Measurements from ENCODE around the gene PLIN4.

Gene PLIN4

GRCh38 chr19:4505570-4506448, 12.5 kb downstream of the PLIN4 start:
- DNase-seq = no peak

GRCh38 chr19:4504891-4505569, 13.3 kb downstream of the PLIN4 start:
- no peak for DNase-seq

DNA sequence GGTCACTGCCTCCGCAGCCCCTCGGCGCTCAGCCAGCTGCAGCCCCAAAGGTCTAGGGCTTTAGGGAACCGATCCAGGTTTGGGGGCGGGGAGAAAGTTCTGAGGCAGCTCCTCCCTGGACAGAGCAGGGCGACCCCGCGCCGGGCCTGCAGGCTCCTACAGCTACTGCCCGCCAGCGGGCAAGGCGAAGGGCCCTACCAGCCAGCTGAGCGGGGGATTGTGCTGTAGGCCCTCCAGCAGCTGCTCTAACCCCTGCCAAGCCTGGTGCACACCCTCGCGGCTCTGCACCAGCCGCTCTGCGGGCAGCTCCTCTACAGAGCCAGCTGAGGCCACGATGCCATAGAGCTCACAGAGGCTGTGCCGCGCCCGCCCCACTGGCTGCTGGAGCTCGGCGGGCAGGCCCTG, 14.0 kb downstream of the PLIN4 start:
- no peak for DNase-seq

GRCh38 chr19:4503825-4504170, 14.5 kb downstream of the PLIN4 start:
- no peak for DNase-seq

GRCh38 chr19:4503132-4503824, 15.0 kb downstream of the PLIN4 start:
- no peak for DNase-seq

- DNase-seq = no peak
Measured at GRCh38 chr19:4502282-4503131, 15.8 kb downstream of the PLIN4 start.

DNA sequence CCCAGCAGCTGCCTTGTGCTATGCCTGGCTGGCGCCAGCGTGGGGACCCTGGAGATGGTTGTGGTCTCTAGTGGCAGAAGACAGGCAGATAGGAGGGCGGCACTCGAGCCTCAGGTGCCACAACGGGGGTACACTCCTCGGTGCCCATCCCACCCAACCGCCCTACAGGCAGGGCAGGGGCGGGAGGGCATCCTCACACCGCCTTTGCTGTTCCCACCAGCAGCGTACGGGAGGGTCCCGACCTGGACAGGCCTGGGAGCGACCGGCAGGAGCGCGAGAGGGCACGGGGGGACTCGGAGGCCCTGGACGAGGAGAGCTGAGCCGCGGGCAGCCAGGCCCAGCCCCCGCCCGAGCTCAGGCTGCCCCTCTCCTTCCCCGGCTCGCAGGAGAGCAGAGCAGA, 16.6 kb downstream of the PLIN4 start:
- no peak for DNase-seq

GRCh38 chr19:4500841-4501591, 17.3 kb downstream of the PLIN4 start:
- DNase-seq = no peak

DNA sequence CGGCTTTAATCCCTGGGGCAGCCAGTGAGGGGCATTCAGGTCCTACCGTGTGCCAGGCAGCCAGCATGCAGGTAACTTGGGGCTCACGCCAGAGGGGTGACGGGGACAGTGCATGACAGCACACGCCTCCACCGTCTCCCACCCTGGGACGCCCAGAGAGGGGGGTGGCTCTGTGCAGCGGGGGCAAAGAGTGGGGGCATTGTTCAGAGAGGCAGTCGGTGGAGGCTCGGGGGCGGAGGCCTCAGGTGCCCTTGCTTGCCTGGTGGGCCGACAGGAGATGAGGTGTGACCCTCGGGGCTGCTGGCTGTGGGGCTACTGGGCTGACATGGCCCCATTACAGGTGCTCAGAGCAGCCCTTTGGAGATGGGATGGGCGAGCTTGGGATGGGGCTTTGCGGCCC, 18.4 kb downstream of the PLIN4 start:
- DNase-seq = no peak

- no peak for DNase-seq
Measured at GRCh38 chr19:4499318-4499717, 19.0 kb downstream of the PLIN4 start.

DNA sequence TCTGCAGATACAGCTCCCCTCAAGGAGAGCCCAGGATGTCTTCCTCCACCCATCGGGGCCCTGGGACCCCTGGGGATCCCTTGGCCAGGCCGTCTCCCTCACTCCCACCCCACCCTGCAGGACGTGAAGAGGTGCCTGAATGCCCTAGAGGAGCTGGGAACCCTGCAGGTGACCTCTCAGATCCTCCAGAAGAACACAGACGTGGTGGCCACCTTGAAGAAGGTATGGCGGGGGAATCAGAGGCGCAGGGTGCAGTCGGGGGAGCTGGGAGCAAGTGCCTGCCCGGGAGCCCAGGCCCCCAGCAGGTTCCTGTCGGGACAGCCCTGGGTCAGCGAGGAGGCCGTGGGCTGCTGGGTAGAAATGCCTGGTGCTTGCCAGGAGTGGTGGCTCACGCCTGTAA, 19.6 kb downstream of the PLIN4 start:
- DNase-seq = no peak

GRCh38 chr19:4497770-4498389, 20.4 kb downstream of the PLIN4 start:
- DNase-seq = no peak

GRCh38 chr19:4496304-4496703, 22.0 kb downstream of the PLIN4 start:
- no peak for DNase-seq

DNA sequence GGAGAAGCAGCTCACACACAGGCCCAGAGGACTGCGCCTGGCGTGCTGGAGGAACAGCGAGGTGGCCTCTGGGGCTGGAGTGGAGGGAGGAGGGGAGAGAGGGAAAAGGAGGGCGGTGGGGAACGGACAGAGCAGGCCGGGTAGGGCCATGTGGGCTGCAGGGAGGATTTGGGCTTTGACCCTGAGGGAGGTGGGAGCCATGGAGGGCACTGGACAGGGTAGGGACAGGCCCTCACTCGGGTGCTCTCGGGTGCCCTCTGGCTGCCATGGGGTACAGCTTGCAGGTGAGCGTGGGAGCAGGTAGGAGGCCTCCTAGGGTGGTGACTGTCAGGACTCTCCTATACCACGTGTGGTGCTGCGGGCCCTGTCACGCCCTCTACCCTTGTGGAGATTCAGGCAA, 22.8 kb downstream of the PLIN4 start:
- no peak for DNase-seq

DNA sequence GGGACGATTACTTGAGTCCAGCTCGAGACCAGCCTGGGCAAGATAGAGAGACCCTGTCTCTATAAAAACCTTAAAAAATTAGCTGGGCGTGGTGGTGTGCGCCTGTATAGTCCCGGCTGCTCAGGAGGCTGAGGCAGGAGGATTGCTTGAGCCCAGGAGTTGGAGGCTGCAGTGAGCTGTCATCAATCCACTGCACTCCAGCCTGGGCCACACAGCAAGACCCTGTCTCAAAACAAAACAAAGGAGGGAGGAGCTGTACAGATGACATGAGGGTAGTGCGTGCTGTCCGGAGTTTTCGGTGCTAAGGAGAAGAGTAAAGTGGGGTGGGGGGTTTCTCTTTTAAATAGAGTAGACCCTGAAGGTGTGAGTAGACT, 23.6 kb downstream of the PLIN4 start:
- no peak for DNase-seq

DNA sequence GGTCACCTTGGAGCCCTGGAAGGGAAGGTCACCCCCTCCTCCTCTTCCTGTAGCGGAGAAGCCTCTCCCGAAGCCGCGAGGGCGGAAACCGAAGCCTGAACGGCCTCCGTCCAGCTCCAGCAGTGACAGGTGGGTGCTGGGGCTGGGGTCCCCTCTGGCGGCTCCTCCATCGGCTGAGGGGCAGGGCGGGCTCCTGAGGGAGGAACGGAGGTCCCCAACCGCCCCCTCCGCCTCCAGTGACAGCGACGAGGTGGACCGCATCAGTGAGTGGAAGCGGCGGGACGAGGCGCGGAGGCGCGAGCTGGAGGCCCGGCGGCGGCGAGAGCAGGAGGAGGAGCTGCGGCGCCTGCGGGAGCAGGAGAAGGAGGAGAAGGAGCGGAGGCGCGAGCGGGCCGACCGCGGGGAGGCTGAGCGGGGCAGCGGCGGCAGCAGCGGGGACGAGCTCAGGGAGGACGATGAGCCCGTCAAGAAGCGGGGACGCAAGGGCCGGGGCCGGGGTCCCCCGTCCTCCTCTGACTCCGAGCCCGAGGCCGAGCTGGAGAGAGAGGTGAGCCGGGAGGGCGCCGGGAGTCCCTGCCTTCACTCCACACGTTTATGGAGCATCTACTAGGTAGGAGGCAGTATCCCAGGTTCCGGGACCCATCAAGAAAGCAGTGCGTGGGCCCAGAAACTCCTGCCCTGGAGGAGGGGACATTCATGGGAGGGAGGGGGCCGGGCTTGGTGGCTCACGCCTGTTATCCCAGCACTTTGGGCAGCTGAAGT, 24.2 kb downstream of the PLIN4 start:
- DNase-seq = no peak

GRCh38 chr19:4493104-4493928, 25.0 kb downstream of the PLIN4 start:
- no peak for DNase-seq

- DNase-seq = no peak
Measured at GRCh38 chr19:4492337-4493103, 25.8 kb downstream of the PLIN4 start.

DNA sequence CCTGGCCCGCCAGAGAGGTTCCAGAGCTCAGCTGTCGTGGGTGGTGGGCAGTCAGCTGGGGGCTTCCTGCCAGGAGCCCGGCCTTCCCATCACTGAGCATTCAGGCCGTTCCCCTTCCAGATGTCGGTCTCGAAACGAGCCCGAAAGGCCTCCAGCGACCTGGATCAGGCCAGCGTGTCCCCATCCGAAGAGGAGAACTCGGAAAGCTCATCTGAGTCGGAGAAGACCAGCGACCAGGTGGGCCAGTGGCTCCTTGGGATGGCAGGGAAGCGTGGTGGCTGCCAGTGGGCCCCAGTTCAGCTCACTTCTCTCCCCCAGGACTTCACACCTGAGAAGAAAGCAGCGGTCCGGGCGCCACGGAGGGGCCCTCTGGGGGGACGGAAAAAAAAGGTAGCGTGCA, 26.8 kb downstream of the PLIN4 start:
- no peak for DNase-seq

All from NCI-H1436 (cell line).